Progenitor cell of endocrine pancreas (in vitro differentiated cells): ENCODE results near the gene EVI5L. TPM values are rescaled to one million over a fixed set of nuclear protein-coding genes. Genes with fewer than 3 reads are reported as not detected.
"Not testable (repeated sequence)": the region's sequence is repeated elsewhere in the genome, so short reads cannot be mapped to it uniquely, and the experiment has no call there.

Experiments used
- DNase-seq: peaks from one replicate; pipeline ENCODE4 v3.0.0; 2021; ENCODE audit warnings: low spot score; ENCODE audit not compliant: unreplicated experiment
- H3K27ac Mint-ChIP-seq: 2 replicates; pipeline ENCODE4 v1.8.0; 2021; ENCODE audit warnings: mild to moderate bottlenecking, moderate library complexity, mixed read lengths
- H3K27me3 Mint-ChIP-seq: 2 replicates; pipeline ENCODE4 v1.8.0; 2021; ENCODE audit warnings: mixed read lengths
- H3K36me3 Mint-ChIP-seq: 2 replicates; pipeline ENCODE4 v1.8.0; 2022; ENCODE audit warnings: mixed read lengths; ENCODE audit not compliant: insufficient read depth
- H3K4me1 Mint-ChIP-seq: 2 replicates; pipeline ENCODE4 v1.8.0; 2021; ENCODE audit warnings: low read depth, mixed read lengths
- H3K4me3 Mint-ChIP-seq: 2 replicates; pipeline ENCODE4 v1.8.0; 2021; ENCODE audit warnings: low read depth, mild to moderate bottlenecking, moderate library complexity, mixed read lengths
- H3K9me3 Mint-ChIP-seq: 2 replicates; pipeline ENCODE4 v1.8.0; 2021; ENCODE audit warnings: low read depth, mixed read lengths
- total RNA-seq: library from RNA; stranded (reverse); gene quantifications from 2 replicates; pipeline ENCODE4 v1.2.1, GENCODE V29; 2021
- TF ChIP-seq, protein P1 (sequence below): fragments of 200-600 bp; sonication (generic); IDR thresholded peaks from one replicate; pipeline ENCODE4 v1.5.0; 2021; ENCODE audit warnings: antibody characterized with exemption, mild to moderate bottlenecking; ENCODE audit not compliant: unreplicated experiment

Gene EVI5L
- total RNA-seq, 1 donor from 2014 or later: 16.2 TPM

DNA sequence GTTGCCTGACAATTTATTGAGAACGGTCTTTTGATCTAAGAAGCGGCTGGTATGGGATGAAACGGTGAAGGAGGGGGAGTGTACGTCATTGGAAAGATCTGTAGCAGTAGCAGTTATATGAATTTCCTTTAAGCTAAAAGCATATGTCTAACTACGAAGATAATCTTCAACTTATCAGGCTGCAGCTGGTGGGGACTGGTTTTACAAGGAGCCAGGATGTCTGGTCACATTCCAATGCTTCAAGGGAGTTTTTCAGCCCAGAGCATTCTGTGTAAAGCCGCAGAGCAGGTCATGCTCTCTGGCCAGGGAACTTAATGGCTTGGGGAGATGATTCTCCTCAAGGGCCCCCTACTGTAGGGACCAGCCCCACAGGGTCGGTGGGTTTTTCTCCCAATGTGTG lies 37.7 kb upstream of the EVI5L start:
- no peak for DNase-seq
- no peaks in the 10 kb centered on the region for H3K9me3 Mint-ChIP-seq
- H3K4me1 Mint-ChIP-seq: peaks cover 3% of the 10 kb centered on the region
- no peak overlapping the region for H3K4me3 Mint-ChIP-seq
- peaks cover 60% of the 10 kb centered on the region for H3K27me3 Mint-ChIP-seq
- peaks cover 2% of the 10 kb centered on the region for H3K36me3 Mint-ChIP-seq
- peak overlapping the region; percentile 38 for H3K27ac Mint-ChIP-seq
- TF ChIP-seq, protein P1, sequence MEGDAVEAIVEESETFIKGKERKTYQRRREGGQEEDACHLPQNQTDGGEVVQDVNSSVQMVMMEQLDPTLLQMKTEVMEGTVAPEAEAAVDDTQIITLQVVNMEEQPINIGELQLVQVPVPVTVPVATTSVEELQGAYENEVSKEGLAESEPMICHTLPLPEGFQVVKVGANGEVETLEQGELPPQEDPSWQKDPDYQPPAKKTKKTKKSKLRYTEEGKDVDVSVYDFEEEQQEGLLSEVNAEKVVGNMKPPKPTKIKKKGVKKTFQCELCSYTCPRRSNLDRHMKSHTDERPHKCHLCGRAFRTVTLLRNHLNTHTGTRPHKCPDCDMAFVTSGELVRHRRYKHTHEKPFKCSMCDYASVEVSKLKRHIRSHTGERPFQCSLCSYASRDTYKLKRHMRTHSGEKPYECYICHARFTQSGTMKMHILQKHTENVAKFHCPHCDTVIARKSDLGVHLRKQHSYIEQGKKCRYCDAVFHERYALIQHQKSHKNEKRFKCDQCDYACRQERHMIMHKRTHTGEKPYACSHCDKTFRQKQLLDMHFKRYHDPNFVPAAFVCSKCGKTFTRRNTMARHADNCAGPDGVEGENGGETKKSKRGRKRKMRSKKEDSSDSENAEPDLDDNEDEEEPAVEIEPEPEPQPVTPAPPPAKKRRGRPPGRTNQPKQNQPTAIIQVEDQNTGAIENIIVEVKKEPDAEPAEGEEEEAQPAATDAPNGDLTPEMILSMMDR: no peak

DNA sequence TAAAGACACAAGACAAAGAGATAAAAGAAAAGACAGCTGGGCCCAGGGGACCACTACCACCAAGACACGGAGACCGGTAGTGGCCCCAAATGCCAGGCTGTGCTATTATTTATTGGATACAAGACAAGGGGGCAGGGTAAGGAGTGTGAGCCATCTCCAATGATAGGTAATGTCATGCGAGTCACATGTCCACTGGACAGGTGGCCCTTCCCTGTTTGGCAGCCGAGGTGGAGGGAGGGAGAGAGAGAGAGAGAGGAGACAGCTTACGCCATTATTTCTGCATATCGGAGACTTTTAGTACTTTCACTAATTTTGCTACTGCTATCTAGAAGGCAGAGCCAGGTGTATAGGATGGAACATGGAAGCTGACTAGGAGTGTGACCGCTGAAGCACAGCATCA lies 37.3 kb upstream of the EVI5L start:
- Mint-ChIP-seq H3K27me3 (peaks cover 59% of the 10 kb centered on the region), H3K27ac (peak overlapping the region; percentile 38)
- not testable (repeated sequence) for DNase-seq, H3K36me3 Mint-ChIP-seq, H3K4me3 Mint-ChIP-seq, H3K9me3 Mint-ChIP-seq, H3K4me1 Mint-ChIP-seq

DNA sequence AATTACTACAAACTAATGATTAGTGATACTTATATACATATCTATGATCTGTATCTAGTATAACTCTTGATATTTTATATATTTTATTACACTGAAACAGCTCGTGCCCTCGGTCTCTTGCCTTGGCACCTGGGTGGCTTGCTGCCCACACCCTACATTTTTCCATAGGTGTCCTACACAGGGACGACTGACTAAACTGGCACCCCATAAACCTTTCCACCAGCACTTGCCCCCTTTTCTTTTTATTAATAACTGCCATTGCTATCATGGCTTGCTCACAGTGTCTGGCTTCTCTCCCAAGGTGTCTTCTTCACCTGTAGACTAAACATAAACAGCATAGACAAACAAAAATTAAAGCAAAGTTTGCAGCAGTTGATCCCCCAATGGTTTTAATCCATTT lies 36.5 kb upstream of the EVI5L start:
- no peaks in the 10 kb centered on the region for H3K9me3 Mint-ChIP-seq
- H3K36me3 Mint-ChIP-seq: peaks cover 2% of the 10 kb centered on the region
- H3K27ac Mint-ChIP-seq: no peak overlapping the region
- H3K27me3 Mint-ChIP-seq: peaks cover 56% of the 10 kb centered on the region
- DNase-seq: no peak
- TF ChIP-seq, protein P1: no peak
- H3K4me3 Mint-ChIP-seq: no peak overlapping the region
- peaks cover 3% of the 10 kb centered on the region for H3K4me1 Mint-ChIP-seq

DNA sequence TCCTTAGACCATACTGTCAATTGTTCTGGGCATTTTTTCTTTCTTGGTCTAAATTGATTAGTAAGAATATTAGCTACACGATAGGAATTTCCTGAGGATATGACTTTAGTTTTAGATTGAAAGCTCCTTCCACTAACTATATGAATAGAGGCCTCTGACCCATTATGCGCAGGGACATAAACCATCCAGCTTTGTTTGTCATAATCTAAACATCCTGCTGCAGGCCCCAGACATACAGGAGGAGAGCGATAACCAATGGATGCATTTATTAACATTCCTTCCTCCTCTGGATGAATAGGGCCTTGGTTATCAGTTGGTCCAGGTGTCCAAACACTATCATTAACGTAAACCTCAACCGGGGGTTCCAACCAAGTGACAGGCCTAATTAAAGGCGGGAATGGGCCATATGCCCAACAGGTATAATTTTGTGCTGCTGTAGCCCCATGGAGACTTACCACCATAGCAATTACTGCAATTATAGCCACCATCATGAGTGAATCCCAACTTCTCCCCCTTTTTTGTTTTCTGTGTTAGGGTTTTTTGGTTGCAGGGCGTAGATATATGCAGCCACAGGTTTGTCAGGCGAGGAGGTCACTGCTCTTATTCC lies 34.4 kb upstream of the EVI5L start:
- Mint-ChIP-seq H3K9me3 (no peaks in the 10 kb centered on the region), H3K27me3 (peaks cover 57% of the 10 kb centered on the region), H3K4me3 (no peak overlapping the region), H3K27ac (peak overlapping the region; percentile 40), H3K36me3 (peaks cover 2% of the 10 kb centered on the region), H3K4me1 (peaks cover 8% of the 10 kb centered on the region)
- DNase-seq: no peak
- TF ChIP-seq, protein P1: no peak

DNA sequence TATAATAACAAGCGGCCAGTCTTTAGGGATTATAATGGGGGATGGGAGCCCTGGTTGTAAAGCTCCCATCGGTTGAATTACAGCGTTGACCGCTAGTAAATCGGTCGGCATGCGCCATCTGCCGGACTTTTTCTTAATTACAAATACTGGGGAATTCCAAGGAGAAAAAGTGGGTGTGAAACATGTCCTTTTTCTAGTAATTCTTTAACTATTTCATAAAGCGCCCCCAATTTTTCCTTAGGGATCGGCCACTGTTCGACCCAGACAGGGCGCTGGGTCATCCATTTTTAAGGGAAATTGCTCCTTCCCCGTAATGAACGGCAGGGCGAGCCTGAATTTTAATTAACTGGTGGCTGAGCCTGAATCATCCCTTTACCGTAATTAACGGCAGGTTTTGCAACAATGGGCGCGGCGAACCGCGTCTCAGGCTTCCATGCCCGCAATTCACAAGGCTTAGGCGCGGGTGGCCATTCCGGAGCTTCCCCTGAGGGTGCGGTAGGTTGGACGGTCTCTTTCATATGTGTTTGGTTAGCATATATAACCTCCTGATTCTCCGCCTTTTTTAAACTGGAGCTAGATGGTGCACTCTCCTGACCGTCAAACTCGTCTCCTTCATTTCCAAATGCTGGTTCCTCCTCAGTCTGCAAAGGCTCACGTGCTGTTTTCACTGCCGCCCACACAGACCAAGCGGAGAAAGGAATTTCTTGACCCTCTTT lies 30.2 kb upstream of the EVI5L start:
- H3K27ac Mint-ChIP-seq: no peak overlapping the region

More for the DNA sequence above, 30.2 kb upstream of the EVI5L start:
- H3K4me3 Mint-ChIP-seq: no peak overlapping the region
- H3K4me1 Mint-ChIP-seq: peaks cover 5% of the 10 kb centered on the region
- peaks cover 1% of the 10 kb centered on the region for H3K36me3 Mint-ChIP-seq
- peaks cover 9% of the 10 kb centered on the region for H3K9me3 Mint-ChIP-seq
- TF ChIP-seq, protein P1: peak; percentile 61
- H3K27me3 Mint-ChIP-seq: peaks cover 51% of the 10 kb centered on the region
- peak; percentile 49 for DNase-seq
